Stimulated activated CD4-positive, alpha-beta T cell treated with anti-CD3 and anti-CD28 coated beads, Interleukin-2, amount 100 ng/mL, for 48 hours (primary cell): ENCODE results near the gene WEE1.
A peak's percentile ranks its signal among the peaks of the same experiment; 100 is the strongest.
"Not testable (repeated sequence)": the region's sequence is repeated elsewhere in the genome, so short reads cannot be mapped to it uniquely, and the experiment has no call there.

Experiments
- DNase-seq, 2 donors: peaks; one replicate each; pipeline ENCODE4 v3.0.0-alpha.2; 2020

Gene WEE1

GRCh38 chr11:9600644-9601036, 27.2 kb downstream of the WEE1 start:
- DNase-seq = no peak

- DNase-seq = peak; percentile 46 to 54
Observed at GRCh38 chr11:9601037-9601875, 27.8 kb downstream of the WEE1 start.

- no peak for DNase-seq
Observed at GRCh38 chr11:9601876-9602199, 28.4 kb downstream of the WEE1 start.

- not testable (repeated sequence) for DNase-seq
Observed at GRCh38 chr11:9603214-9603613, 29.7 kb downstream of the WEE1 start.

- DNase-seq = no peak
Observed at GRCh38 chr11:9604134-9604533, 30.7 kb downstream of the WEE1 start.

- DNase-seq = no peak
Observed at GRCh38 chr11:9605742-9606141, 32.3 kb downstream of the WEE1 start.

DNA sequence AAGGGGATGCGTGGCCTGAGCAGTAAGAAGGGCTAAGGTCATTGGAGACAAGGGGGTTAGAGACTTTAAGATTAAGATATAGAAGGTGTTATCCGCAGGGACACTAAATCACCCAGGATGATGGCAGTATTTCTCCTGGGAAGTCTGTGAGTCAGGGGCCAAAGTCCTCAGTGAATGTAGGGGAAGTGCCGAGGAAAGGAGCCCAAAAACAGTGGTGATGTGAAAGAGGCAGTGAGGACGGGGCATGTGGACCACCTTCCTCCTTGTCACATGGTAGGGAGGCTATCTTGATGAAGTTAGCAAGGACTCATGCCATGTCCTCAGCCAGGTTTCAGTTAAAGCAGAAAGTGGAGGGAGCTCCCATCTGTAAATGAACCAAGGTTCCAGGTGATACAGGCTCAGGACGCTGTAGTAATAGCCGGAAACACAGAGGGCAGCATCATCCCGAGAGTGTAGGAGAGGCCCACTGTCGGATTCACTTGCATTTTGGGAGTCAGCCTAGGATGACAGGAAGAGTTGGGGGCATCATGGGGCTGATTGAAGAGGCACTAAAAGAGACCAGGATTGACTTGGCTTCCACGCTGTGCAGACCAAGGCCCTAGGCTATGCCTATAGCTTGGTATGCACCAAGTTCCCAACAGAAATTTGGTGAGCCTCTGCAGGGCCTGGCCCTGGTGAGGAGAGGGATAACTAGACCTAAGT, 33.5 kb downstream of the WEE1 start:
- no peak for DNase-seq

GRCh38 chr11:9607511-9607899, 34.0 kb downstream of the WEE1 start:
- no peak for DNase-seq

DNA sequence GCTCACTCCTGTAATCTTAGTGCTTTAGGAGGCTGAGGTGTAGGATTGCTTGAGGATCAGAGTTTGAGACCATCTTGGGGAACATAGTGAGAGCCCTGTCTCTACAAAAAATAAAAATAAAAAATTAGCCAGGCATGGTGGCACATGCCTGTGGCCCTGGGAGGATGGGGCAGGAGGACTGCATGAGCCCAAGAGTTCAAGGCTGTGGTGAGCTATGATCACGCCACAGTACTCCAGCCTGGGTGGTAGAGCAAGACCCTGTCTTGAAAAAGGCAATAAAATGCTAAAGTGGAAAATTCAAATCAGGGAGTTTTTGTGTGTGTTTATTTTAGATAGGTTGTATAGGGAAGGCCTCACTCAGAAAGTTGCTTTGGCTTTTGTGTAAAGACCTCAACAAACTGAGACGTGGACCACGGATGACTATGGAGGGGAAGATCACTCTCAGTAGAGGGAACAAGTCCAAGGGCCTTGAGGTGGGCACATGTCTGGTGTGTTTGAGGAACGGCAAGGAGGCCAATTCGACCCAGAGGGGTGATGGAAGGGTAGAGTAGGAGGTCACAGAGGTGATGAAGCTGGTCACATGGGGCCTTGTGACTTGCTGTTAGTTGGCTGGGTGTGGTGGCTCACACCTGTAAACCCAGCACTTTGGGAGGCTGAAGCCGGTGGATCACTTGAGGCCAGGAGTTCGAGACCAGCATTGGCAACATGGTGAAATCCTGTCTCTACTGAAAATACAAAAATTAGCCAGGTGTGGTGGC, 35.7 kb downstream of the WEE1 start:
- DNase-seq = no peak

DNA sequence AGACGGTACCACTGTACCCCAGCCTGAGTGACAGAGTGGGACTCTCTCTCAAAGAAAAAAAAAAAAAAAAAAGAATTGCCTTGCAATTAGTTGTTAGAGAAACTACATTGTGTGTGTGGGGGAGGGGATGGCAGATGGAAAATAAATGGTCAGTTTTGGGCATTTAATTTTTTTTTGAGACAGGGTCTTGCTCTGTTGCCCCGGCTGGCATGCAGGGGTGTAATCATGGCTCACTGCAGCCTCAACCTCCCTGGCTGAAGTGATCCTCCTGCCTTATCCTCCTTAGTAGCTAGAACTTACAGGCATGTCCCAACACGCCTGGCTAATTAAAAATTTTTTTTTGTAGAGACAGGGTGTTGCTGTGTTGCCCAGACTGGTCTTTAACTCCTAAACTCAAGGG, 36.4 kb downstream of the WEE1 start:
- no peak for DNase-seq

DNA sequence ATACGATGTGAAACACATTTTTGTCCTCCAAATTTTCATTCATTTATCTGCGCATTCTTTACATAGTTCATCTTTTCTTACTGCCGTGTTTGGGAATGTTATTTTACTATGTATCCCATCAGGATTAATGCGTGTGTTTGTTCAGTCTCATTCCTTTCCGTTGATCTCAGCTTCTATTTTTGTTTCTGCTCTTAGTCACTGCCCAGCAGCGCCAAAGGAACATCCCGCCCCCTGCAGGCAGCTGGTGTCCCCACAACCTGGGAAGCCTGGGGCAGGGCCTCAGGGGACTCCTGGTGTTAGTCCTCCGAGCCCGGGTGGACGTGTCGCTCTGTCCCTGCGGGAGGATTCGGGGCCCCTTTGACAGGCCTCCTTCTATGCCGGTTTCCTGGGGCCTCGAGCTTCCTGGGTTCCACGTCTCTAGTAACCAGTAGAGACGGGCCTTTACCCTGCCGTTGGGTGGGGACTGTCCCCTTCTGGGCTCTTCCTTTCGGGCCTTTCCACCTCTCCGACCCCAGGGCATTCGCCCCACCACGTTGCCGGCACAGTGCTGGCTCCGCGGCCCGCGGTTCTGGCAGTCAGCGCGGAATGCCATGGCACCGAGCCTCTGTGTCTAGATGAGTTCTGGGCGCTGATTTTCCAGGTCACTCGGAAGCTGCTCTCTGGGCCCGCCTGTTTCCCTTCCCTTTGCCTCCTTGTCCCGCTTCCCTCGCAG, 39.8 kb downstream of the WEE1 start:
- DNase-seq = peak; percentile 85 to 87

DNA sequence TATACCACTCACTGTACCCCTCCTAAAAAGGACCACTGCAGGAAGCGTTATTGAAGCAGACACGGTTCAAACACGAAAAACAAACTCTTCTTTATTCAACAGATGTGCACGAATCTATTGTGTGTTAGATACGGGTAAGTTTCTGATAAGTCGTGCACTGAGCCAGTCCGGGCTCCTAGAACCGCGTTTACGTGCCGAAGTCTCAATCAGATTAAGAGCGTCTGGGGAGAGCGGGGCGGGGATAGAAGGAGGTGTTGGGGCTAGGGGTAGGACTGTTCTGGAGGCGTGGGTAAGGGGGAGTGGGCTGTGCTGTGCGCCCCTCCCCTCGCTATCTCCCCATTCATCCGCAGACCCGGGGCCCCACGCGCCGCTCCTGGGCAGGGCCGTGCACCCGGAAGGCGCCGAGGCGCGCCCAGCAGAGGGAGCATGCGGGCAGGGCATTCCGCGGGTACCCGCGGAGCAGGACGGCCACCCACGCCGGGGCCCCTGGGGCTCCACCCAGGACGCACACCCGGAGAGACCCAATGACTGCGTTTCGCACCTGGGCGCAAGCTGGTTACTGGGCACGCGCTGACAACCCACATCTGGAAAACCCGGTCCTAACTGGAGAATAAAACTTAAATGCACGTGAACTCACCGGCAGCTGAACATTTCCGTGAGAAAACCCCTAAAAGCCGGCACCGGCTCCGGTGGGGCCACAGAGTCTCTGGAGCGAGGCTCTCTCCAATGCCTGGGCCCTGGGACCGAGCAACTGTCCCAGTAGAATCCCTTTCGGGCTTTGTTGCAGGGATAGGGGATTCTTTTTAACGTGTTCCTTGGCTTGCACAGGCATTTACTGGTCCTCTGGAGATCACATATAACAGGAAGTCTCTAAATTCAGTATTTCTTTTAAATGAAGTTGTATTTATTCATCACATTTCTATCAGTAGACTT, 40.6 kb downstream of the WEE1 start:
- peak; percentile 88 to 90 for DNase-seq

GRCh38 chr11:9615031-9615451, 41.6 kb downstream of the WEE1 start:
- DNase-seq = no peak

DNA sequence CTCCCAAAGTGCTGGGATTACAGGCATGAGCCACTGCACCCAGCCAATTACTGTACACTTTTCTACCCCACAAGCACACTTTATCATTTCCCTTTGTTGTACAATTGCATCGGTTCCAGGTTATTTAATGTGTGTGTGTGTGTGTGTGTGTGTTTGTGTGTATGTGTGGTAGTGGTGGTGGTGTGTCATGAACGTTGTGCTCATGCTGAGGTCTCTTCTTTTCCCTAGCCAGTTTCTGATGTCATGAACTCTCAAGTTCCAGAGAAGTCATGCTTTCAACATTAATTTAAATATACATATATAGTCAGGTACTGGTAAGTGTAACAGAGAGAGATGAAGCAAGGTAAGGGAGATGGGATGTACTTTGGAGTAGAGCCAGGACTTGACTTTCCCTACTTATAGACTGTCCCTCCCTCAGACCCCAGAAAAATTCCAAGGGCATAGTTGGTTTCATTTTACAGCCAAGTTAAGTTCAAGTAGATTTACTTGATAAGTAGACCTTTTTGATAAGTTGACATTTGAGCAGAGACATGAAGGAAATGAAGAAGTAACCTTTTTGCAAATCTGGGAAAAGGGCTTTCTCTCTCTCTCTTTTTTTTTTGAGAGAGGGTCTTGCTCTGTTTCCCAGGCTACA, 42.7 kb downstream of the WEE1 start:
- DNase-seq = no peak

- DNase-seq = no peak
Observed at GRCh38 chr11:9616858-9617257, 43.4 kb downstream of the WEE1 start.

GRCh38 chr11:9617940-9618339, 44.5 kb downstream of the WEE1 start:
- DNase-seq = no peak

- DNase-seq = no peak
Observed at GRCh38 chr11:9619004-9619403, 45.5 kb downstream of the WEE1 start.

DNA sequence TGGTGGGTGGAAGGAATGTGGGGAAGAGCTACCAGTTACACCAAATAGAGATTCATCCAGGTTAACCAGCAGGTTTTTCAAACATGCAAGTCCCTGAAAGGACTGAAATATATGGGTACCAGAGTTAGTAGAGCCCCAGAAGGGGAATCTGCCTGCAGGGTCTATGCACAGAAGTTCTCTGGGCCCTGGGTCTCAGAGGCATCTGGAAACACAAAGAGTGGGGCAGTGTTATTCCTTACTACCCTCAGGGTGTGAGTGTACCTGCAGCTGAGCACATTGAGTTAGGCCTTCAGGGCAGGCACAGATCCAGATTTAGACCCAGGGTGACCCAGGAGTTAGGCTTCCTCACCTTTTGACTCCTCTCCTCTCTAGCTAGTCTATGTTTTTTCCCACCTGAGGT, 46.5 kb downstream of the WEE1 start:
- no peak for DNase-seq

GRCh38 chr11:9622353-9622752, 48.9 kb downstream of the WEE1 start:
- DNase-seq = not testable (repeated sequence)

DNA sequence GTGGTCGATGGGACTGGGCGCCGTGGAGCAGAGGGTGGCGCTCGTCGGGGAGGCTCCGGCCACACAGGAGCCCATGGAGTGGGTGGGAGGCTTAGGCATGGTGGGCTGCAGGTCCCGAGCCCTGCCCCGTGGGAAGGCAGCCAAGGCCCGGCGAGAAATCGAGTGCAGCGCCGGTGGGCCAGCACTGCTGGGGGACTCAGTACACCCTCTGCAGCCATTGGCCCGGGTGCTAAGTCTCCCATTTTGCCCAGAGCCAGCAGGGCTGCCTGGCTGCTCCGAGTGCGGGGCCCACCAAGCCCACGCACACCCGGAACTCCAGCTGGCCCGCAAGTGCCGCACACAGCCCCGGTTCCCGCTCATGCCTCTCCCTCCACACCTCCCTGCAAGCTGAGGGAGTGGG, 49.6 kb downstream of the WEE1 start:
- not testable (repeated sequence) for DNase-seq

GRCh38 chr11:9624448-9624847, 51.0 kb downstream of the WEE1 start:
- no peak for DNase-seq
